MCF 10A (cell line): ENCODE data around the gene RAPGEF6. TPM values are rescaled to one million over a fixed set of nuclear protein-coding genes. Genes with fewer than 3 reads are reported as not detected.

Experiments used
- BruUV-seq: library from RNA; stranded (reverse); fragments of 400-500 nt; replicated peaks from 2 replicates; lab custom pipeline; 2021; lab: Mats Ljungman, UMichigan
- CTCF ChIA-PET: fragments of 300-600 bp; sonication (Branson Sonifier 250); formaldehyde crosslinking; extraction: SDS; loops from one replicate; lab custom pipeline; 2021; ENCODE audit warnings: antibody characterized with exemption, inconsistent platforms; lab: Yijun Ruan, JAX
- POLR2A ChIA-PET: fragments of 300-600, 350-650 bp; sonication (Branson Sonifier 250); formaldehyde crosslinking; extraction: SDS; loops from one replicate; lab custom pipeline; 2020; ENCODE audit warnings: antibody characterized with exemption, inconsistent platforms; lab: Yijun Ruan, JAX
- DNase-seq: peaks from one replicate; pipeline ENCODE4 v3.0.0-alpha.2; 2018; ENCODE audit not compliant: unreplicated experiment
- H3K27ac Mint-ChIP-seq: one replicate; pipeline ENCODE4 v1.8.0; 2022; ENCODE audit warnings: mild to moderate bottlenecking, low read depth, mixed read lengths; ENCODE audit not compliant: unreplicated experiment
- H3K27me3 Mint-ChIP-seq: one replicate; pipeline ENCODE4 v1.8.0; 2022; ENCODE audit warnings: mixed read lengths; ENCODE audit not compliant: insufficient read depth, unreplicated experiment
- H3K36me3 Mint-ChIP-seq: one replicate; pipeline ENCODE4 v1.8.0; 2022; ENCODE audit warnings: mild to moderate bottlenecking, moderate library complexity, mixed read lengths; ENCODE audit not compliant: insufficient read depth, unreplicated experiment
- H3K4me1 Mint-ChIP-seq: one replicate; pipeline ENCODE4 v1.8.0; 2022; ENCODE audit warnings: mixed read lengths; ENCODE audit not compliant: insufficient read depth, unreplicated experiment
- H3K4me3 Mint-ChIP-seq: one replicate; pipeline ENCODE4 v1.8.0; 2022; ENCODE audit warnings: mild to moderate bottlenecking, moderate library complexity, mixed read lengths; ENCODE audit not compliant: unreplicated experiment
- H3K9me3 Mint-ChIP-seq: one replicate; pipeline ENCODE4 v1.8.0; 2022; ENCODE audit warnings: mixed read lengths; ENCODE audit not compliant: unreplicated experiment
- intact Hi-C: fragments of 100-400 bp; cut with micrococcal nuclease; formaldehyde crosslinking; loops from 2 replicates; pipeline ENCODE4 v1.14.1; 2022
- total RNA-seq: library from RNA; stranded (reverse); gene quantifications from 2 replicates; pipeline ENCODE4 v1.2.3, GENCODE V29; 2022
- TF ChIP-seq, protein P1 (sequence below): fragments of 200-600 bp; IDR thresholded peaks from one replicate; pipeline ENCODE4 v1.8.0; 2022; ENCODE audit warnings: antibody characterized with exemption, mild to moderate bottlenecking; ENCODE audit not compliant: unreplicated experiment

The RAPGEF6 gene
- total RNA-seq, 1 experiment from 2014 or later = 20.5 TPM

DNA sequence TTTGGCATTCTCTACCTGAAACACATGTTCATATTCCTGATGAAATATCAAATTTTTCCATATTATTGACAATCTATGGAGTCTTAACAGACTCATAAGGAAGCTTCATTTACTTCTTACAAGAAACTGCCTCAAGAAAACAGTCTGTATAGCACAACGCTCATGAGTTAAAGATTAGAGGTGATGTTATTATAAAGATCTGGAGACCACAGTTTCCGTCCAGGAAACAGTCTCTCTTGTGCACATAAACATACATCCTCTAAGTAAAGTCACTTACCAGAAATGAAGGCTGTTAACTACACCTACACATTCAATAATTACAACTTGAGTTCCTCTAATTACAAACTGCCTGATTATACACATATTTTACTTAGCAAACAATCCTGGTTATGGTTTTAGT is 86.9 kb downstream of the RAPGEF6 start:
- BruUV-seq = no TSS peak
- peaks cover 7% of the 10 kb centered on the region for H3K4me1 Mint-ChIP-seq
- intact Hi-C loops = no loop called here
- no peaks in the 10 kb centered on the region for H3K9me3 Mint-ChIP-seq
- H3K36me3 Mint-ChIP-seq = peaks cover 13% of the 10 kb centered on the region
- DNase-seq = no peak
- no peak overlapping the region for H3K4me3 Mint-ChIP-seq
- no peak overlapping the region for H3K27ac Mint-ChIP-seq
- no peaks in the 10 kb centered on the region for H3K27me3 Mint-ChIP-seq
- ChIA-PET POLR2A (no interaction called here), CTCF (interaction anchor here (1.6 kb wide), 1 partner anchor 40 kb away, joined by 3 read pairs; no protein-coding TSS in a partner anchor)
- TF ChIP-seq, protein P1, sequence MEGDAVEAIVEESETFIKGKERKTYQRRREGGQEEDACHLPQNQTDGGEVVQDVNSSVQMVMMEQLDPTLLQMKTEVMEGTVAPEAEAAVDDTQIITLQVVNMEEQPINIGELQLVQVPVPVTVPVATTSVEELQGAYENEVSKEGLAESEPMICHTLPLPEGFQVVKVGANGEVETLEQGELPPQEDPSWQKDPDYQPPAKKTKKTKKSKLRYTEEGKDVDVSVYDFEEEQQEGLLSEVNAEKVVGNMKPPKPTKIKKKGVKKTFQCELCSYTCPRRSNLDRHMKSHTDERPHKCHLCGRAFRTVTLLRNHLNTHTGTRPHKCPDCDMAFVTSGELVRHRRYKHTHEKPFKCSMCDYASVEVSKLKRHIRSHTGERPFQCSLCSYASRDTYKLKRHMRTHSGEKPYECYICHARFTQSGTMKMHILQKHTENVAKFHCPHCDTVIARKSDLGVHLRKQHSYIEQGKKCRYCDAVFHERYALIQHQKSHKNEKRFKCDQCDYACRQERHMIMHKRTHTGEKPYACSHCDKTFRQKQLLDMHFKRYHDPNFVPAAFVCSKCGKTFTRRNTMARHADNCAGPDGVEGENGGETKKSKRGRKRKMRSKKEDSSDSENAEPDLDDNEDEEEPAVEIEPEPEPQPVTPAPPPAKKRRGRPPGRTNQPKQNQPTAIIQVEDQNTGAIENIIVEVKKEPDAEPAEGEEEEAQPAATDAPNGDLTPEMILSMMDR = no peak

DNA sequence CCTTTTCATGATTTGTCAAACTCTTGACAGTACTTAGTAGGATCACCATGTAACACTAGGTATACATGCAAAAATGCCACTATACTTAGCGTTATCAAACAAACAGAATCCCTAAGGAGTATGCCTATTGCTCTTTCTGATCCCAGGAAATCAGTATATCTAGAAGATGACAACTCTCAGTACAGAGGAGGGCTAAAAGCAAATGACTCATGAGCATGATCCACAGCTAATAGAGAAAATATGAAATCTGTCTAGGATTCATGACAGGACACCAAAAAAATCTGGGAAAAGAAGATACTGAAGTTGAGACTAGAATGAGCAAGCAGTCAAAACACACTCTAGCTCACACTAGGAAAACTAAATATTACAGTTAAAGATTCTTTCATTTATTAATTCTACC is 89.2 kb downstream of the RAPGEF6 start:
- intact Hi-C loops = no loop called here
- Mint-ChIP-seq H3K27me3 (no peaks in the 10 kb centered on the region), H3K9me3 (no peaks in the 10 kb centered on the region), H3K4me3 (no peak overlapping the region), H3K27ac (no peak overlapping the region), H3K4me1 (peaks cover 14% of the 10 kb centered on the region), H3K36me3 (peaks cover 10% of the 10 kb centered on the region)
- TF ChIP-seq, protein P1 = no peak
- POLR2A ChIA-PET = interaction anchor here (0.6 to 1.8 kb wide), 4 partner anchors 13 to 345 kb away, joined by 3 to 5 read pairs (median 4); partner anchors contain the start of gene FNIP1
- no TSS peak for BruUV-seq
- DNase-seq = no peak
- CTCF ChIA-PET = interaction anchor here (1.0 kb wide), 1 partner anchor 44 kb away, joined by 3 read pairs; no protein-coding TSS in a partner anchor

DNA sequence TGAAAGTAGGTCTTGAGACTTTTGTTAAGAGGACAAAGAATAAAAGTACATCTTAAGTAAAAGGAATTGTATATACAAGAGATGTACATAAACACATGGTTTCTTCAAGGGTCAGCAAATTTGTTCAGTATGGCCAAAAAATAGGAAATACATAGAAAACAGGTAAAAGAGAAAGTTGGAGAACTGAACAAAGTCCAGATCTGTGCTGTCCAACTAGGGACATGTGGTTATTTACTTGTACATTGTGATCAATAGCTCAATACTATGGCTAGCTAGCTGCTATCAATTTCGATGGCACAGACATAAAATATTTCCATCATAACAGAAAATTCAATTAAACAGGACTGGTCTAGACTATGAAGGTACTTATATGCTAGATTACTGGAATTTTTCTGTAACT is 92.3 kb downstream of the RAPGEF6 start:
- Mint-ChIP-seq H3K4me3 (no peak overlapping the region), H3K36me3 (peaks cover 12% of the 10 kb centered on the region), H3K9me3 (no peaks in the 10 kb centered on the region), H3K27me3 (no peaks in the 10 kb centered on the region), H3K27ac (no peak overlapping the region), H3K4me1 (peaks cover 14% of the 10 kb centered on the region)
- BruUV-seq = no TSS peak
- CTCF ChIA-PET = interaction anchor here (0.7 to 1.0 kb wide), 2 partner anchors 47 to 249 kb away, joined by 3 read pairs; no protein-coding TSS in a partner anchor
- DNase-seq = no peak
- TF ChIP-seq, protein P1 = no peak
- POLR2A ChIA-PET = no interaction called here
- intact Hi-C loops = no loop called here

DNA sequence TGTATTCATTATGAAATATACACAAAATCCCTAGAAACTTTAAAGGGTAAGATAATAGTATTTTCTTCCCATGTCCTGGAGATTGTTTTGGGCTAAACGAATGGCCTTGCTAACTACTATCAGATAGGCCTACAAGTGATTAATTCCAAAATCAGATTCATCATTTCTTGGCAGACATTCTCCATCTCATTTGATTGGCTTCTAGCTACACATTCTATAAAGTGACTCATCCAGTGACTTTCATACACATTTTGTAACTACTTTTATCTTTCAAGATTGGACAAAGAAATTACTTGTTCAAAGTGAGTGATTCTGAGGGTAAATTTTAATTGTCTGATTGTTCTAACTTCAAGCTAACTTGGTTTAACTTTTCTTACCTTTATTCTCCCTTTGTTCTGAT is 93.3 kb downstream of the RAPGEF6 start:
- Mint-ChIP-seq H3K36me3 (peaks cover 12% of the 10 kb centered on the region), H3K4me1 (peaks cover 17% of the 10 kb centered on the region), H3K27ac (no peak overlapping the region), H3K27me3 (no peaks in the 10 kb centered on the region), H3K4me3 (no peak overlapping the region), H3K9me3 (no peaks in the 10 kb centered on the region)
- ChIA-PET POLR2A (interaction anchor here (0.8 to 1.3 kb wide), 2 partner anchors 9 to 255 kb away, joined by 3 to 4 read pairs; partner anchors contain the start of gene FNIP1), CTCF (interaction anchor here (0.6 to 1.0 kb wide), 2 partner anchors 48 to 865 kb away, joined by 3 to 7 read pairs; no protein-coding TSS in a partner anchor)
- DNase-seq = peak; percentile 72
- intact Hi-C loops = no loop called here
- BruUV-seq = no TSS peak
- TF ChIP-seq, protein P1 = no peak
